Measurements from ENCODE around the gene TMEM270. TPM values are rescaled to one million over a fixed set of nuclear protein-coding genes. Genes with fewer than 3 reads are reported as not detected.

The TMEM270 gene
- total RNA-seq, 1 experiment from 2014 or later = 0.28 TPM

- TF ChIP-seq, protein P1, sequence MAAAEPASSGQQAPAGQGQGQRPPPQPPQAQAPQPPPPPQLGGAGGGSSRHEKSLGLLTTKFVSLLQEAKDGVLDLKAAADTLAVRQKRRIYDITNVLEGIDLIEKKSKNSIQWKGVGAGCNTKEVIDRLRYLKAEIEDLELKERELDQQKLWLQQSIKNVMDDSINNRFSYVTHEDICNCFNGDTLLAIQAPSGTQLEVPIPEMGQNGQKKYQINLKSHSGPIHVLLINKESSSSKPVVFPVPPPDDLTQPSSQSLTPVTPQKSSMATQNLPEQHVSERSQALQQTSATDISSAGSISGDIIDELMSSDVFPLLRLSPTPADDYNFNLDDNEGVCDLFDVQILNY (CRISPR knock-in tag; IDR thresholded peaks at IDR 0.05) = peak; percentile 22; the same call in 1 of the 2 replicates
- peak; percentile 34; the same call in 1 of the 2 replicates for TF ChIP-seq USF1 (CRISPR knock-in tag; IDR thresholded peaks at IDR 0.05)
- peak; percentile 74; the same call in 1 of the 2 replicates for TF ChIP-seq MAX (CRISPR knock-in tag; IDR thresholded peaks at IDR 0.05)
- TF ChIP-seq ZNF512 (CRISPR knock-in tag; IDR thresholded peaks at IDR 0.05; ENCODE audit: borderline replicate concordance) = no peak
- no peak for TF ChIP-seq E2F4 (CRISPR knock-in tag; IDR thresholded peaks at IDR 0.05; ENCODE audit: borderline replicate concordance, low read depth)
- TF ChIP-seq FOXK1 (CRISPR knock-in tag; IDR thresholded peaks at IDR 0.05) = peak; percentile 81
- 0 out of 2 replicates have a peak, but pooled peaks have one; percentile 20 for TF ChIP-seq ZNF423 (CRISPR knock-in tag; IDR thresholded peaks at IDR 0.05)
- TF ChIP-seq TEAD1 (CRISPR knock-in tag; IDR thresholded peaks at IDR 0.05) = no peak
- no peak for TF ChIP-seq NR3C1 (CRISPR knock-in tag; conservative IDR thresholded peaks at IDR 0.05; ENCODE audit: low read depth)
- TF ChIP-seq SP1 (CRISPR knock-in tag; conservative IDR thresholded peaks at IDR 0.05) = peak; percentile 70
- TF ChIP-seq TP53 (CRISPR knock-in tag; IDR thresholded peaks at IDR 0.05) = peak; percentile 72; the same call in 1 of the 2 replicates
- no peak for TF ChIP-seq RELA (CRISPR knock-in tag; IDR thresholded peaks at IDR 0.05; ENCODE audit: borderline replicate concordance)
- no peak for TF ChIP-seq ZSCAN18 (CRISPR knock-in tag; IDR thresholded peaks at IDR 0.05)
- 0 out of 2 replicates have a peak, but pooled peaks have one; percentile 20 for TF ChIP-seq ZNF138 (CRISPR knock-in tag; conservative IDR thresholded peaks at IDR 0.05)
- TF ChIP-seq SMAD3 (CRISPR knock-in tag; IDR thresholded peaks at IDR 0.05; ENCODE audit: borderline replicate concordance) = 0 out of 2 replicates have a peak, but pooled peaks have one; percentile 45
- TF ChIP-seq, protein P2, sequence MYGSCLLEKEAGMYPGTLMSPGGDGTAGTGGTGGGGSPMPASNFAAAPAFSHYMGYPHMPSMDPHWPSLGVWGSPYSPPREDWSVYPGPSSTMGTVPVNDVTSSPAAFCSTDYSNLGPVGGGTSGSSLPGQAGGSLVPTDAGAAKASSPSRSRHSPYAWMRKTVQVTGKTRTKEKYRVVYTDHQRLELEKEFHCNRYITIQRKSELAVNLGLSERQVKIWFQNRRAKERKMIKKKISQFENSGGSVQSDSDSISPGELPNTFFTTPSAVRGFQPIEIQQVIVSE (CRISPR knock-in tag; IDR thresholded peaks at IDR 0.05; ENCODE audit: borderline replicate concordance) = no peak
- TF ChIP-seq ELF4 (CRISPR knock-in tag; IDR thresholded peaks at IDR 0.05; ENCODE audit: low read depth) = no peak
- TF ChIP-seq, protein P3, sequence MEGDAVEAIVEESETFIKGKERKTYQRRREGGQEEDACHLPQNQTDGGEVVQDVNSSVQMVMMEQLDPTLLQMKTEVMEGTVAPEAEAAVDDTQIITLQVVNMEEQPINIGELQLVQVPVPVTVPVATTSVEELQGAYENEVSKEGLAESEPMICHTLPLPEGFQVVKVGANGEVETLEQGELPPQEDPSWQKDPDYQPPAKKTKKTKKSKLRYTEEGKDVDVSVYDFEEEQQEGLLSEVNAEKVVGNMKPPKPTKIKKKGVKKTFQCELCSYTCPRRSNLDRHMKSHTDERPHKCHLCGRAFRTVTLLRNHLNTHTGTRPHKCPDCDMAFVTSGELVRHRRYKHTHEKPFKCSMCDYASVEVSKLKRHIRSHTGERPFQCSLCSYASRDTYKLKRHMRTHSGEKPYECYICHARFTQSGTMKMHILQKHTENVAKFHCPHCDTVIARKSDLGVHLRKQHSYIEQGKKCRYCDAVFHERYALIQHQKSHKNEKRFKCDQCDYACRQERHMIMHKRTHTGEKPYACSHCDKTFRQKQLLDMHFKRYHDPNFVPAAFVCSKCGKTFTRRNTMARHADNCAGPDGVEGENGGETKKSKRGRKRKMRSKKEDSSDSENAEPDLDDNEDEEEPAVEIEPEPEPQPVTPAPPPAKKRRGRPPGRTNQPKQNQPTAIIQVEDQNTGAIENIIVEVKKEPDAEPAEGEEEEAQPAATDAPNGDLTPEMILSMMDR (IDR thresholded peaks at IDR 0.05) = no peak
- TF ChIP-seq ZNF232 (CRISPR knock-in tag; IDR thresholded peaks at IDR 0.05) = peak; percentile 72; the same call in 1 of the 2 replicates
- TF ChIP-seq CREB1 (CRISPR knock-in tag; IDR thresholded peaks at IDR 0.05) = 0 out of 2 replicates have a peak, but pooled peaks have one; percentile 37
- TF ChIP-seq CBFB (CRISPR knock-in tag; IDR thresholded peaks at IDR 0.05; ENCODE audit: low read depth) = peak; percentile 81; the same call in 1 of the 2 replicates
- TF ChIP-seq JUN (CRISPR knock-in tag; IDR thresholded peaks at IDR 0.05) = no peak
Observed at GRCh38 chr7:73831834-73832651, 28.9 kb upstream of the TMEM270 start (continued).

Data from WTC11 (cell line).